HK-2 (cell line): ENCODE measurements around the gene SLC44A1.

ENCODE experiments used
- DNase-seq: peaks from one replicate; pipeline ENCODE4 v3.0.0-alpha.2; 2018; ENCODE audit not compliant: unreplicated experiment

Gene SLC44A1

GRCh38 chr9:105466898-105467455 is 222.5 kb downstream of the SLC44A1 start:
- DNase-seq = no peak

DNA sequence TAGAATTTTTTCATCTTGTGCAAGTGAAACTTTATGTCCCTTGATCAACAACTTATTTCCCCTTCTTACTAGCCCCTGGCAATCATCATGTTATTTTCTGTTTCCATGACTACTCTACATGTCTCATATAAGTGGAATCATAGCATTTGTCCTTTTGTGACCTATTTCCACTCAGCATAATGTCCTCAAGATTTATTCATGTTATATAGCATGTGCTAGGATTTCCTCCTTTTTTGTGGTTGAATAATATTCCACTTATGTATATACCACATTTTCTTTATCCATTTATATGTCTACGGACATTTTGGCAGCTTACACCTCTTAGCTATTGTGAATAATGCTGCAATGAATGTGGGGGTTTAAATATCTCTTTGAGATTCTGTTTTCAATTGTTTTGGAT is 224.4 kb downstream of the SLC44A1 start:
- DNase-seq = no peak

DNA sequence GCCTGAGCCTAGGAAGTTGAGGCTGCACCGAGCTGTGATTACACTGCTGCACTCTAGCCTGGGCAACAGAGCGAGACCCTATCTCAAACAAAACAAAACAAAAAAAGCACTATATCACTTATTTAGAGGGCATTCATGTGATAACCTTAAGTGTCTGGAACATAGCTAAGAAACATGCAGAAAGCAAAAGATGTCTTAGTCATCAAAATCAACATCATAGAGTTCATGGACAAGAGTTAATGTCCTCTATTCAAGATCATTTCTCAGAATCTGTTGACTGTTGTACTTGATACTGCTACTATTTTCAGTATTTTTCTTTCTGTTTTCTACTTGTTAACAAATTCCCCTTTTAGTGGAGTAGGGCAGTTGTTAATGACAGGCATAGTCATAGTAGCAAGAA is 228.8 kb downstream of the SLC44A1 start:
- no peak for DNase-seq

DNA sequence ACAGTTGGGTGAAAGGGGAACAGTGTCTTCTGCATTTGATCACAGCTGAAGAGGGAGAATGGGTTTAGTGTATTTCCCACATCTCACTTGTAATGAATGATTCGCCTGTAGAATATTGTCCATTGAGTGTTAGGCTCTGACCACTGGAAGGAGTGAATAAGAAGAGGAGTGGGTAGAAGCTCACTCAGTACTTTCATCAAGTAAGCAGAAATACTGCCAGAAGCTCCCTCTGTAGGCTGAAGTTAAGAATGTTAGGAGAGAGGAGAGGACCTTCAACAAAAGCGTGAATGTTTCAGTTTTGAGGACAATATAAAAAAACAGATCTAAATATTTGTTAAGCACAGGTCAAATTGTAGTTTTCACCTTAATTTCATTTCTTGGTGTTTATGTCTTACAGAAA is 230.9 kb downstream of the SLC44A1 start:
- DNase-seq = no peak

GRCh38 chr9:105479846-105480245 is 235.4 kb downstream of the SLC44A1 start:
- DNase-seq = no peak

GRCh38 chr9:105483618-105484017 is 239.2 kb downstream of the SLC44A1 start:
- no peak for DNase-seq

- no peak for DNase-seq
These were observed 239.8 kb downstream of the SLC44A1 start for GRCh38 chr9:105484226-105484625.

GRCh38 chr9:105485131-105485530 is 240.7 kb downstream of the SLC44A1 start:
- DNase-seq = no peak
